GM21723 (cell line): ENCODE data around the gene SMYD3.

Experiments used
- ATAC-seq: cut with Tn5 transposase; IDR thresholded peaks from one replicate; pipeline ENCODE4 v1.9.1; 2021; ENCODE audit warnings: mild to moderate bottlenecking, moderate library complexity; ENCODE audit not compliant: unreplicated experiment

The SMYD3 gene

GRCh38 chr1:246516126-246516525 is 9.0 kb upstream of the SMYD3 start:
- no peak for ATAC-seq

DNA sequence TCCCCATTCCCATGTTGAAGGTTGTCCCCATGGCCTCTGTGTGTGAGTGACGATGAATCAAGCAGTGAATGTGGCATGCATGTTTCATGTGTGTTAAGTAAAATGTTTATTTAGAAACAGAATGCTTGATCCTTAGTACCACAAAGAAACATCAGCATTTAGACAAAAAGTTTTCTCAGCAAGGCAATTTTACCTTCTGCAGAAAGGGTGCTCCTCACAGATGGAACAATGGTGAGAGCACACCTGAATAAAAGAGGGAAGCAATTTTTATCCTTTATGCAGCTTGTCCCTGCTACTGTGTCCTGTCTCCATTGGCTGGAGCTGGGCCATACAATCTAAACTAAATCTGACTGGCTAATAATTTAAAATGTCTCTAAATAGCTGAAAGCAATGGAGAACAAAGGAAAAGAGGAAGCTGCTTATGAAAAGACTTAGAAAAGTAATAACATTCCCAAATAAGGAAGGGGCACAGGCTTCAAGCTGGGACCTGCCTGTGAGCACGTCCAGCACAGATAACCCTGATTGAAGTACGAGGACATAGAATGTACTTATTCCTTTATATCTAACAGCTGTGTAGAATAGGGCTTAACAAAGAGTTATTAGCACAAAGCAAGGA is 8.4 kb upstream of the SMYD3 start:
- ATAC-seq, result no peak

GRCh38 chr1:246513619-246514343 is 6.7 kb upstream of the SMYD3 start:
- no peak for ATAC-seq

- ATAC-seq, result no peak
Measured at GRCh38 chr1:246513041-246513440, 6.0 kb upstream of the SMYD3 start.

DNA sequence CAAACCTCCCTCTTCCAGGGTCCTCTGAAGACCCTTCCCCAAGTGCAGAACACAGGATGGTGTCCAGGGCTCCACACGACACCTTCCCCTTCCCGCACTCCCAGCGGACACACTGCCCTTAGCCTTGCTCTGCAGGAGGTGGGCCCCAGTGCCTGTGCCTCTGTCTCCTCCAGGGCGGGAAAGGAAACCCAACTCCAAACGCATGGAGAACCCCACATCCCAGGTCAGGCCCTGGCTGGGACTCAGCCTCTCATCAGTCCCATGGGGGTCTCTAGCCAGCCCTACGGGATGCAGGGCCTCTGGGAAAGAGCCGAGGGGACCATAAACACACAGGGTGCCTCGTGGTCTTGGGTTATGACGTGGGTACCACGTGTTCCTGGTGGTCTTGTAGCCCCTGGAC is 5.6 kb upstream of the SMYD3 start:
- no peak for ATAC-seq

DNA sequence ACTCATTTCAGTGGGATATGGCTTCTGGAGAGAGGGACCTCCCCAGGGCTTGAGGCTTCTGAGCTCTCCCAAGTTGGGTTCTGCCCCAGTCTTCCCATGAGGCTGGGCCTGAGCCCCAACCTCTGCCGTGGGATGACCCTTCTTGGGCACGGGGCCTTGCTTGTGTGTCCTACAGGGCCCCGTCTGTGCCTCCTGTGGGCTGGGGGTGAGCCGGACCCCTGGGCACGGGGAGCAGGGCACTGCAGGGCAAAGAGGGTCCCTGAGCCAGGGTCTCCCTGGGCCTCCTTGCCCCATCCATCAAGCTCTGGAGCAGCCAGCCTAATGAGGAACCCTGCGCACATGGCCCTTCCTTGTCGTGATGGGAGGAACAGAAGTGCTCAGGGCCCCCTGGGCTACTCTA is 5.2 kb upstream of the SMYD3 start:
- no peak for ATAC-seq

DNA sequence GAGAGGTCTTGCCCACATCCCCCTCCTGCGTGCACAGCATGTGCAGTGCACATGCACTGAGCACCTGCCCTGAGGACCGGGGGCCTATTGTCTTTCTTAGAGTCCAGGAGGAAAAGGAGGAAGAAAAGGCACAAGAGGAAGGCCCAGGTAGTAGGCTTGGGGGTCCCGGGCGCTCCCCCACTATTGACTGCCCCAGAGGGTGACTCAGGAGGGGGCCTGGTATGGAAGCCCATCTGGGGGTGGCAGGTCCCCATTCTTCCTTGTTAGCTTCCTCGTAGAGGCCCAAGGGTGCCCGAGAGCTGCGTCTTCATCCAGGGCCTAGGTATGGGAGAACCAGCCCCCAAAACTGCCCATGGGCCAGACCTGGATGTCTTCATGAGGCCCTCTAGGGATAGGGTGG is 4.1 kb upstream of the SMYD3 start:
- no peak for ATAC-seq

GRCh38 chr1:246510147-246511030 is 3.3 kb upstream of the SMYD3 start:
- no peak for ATAC-seq

DNA sequence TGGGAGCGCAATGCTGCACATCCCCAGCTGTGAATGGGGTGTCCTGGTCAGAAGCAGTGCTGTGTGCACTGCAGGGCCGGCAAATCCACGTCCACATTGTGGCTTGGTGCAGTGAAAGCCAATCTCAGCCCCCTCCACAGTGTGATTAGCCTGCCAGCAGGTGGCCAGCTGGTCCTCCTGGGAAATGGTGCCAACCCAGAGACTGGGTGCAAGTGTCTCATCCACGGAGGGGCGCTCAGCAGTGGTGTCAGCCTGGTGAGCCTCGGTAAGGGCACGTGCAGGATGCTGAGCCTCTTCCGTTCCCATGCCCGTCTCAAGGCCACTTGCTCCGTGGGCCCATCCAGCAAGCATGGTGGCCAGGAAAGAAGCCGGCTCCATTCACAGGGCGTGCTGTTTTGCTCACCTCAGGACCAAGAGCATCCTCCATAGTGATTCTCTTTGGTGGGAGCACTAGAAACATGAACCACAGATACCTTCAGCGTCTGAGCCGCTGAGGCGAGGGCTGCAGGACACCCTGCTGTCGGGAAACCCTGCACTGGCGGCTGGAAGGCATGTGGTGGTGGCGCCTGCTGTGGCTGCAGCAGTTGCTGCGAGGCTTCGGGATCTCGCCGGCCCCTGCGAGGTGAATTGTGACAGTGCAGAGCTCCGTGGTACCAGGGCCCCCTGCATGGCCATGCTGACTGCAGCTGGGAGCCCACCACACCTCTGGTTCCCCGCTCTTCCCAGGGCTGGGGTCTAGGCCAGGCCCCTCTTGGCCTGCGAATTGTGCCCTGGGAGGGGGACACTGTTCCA is 2.0 kb upstream of the SMYD3 start:
- ATAC-seq, result no peak

- peak; percentile 7 for ATAC-seq
Measured at GRCh38 chr1:246506367-246506673, 759 bp downstream of the SMYD3 start.

GRCh38 chr1:246503341-246503740 is 3.7 kb downstream of the SMYD3 start:
- ATAC-seq, result no peak

GRCh38 chr1:246497331-246497915 is 9.7 kb downstream of the SMYD3 start:
- ATAC-seq, result no peak

GRCh38 chr1:246492611-246493245 is 14.4 kb downstream of the SMYD3 start:
- ATAC-seq, result no peak

- no peak for ATAC-seq
Measured at GRCh38 chr1:246491551-246492053, 15.5 kb downstream of the SMYD3 start.

DNA sequence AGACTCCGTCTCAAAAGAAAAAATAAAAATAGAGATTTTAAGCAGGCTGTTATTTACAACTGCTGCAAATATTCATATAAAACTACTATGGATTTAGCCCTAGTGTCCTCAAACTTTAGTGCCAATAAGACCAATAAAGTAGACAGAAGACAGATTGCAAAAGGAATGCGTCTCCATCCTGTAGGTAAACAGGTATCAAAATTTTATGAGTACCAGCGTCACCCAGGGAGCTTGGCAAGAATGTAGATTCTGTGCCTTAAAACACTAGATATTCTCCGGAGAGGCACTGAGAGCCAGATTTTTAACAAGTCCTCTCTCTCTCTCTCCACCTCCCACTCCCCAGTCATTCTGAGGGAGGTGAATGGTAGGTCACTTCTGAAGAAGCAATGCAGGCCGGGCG is 18.4 kb downstream of the SMYD3 start:
- no peak for ATAC-seq

DNA sequence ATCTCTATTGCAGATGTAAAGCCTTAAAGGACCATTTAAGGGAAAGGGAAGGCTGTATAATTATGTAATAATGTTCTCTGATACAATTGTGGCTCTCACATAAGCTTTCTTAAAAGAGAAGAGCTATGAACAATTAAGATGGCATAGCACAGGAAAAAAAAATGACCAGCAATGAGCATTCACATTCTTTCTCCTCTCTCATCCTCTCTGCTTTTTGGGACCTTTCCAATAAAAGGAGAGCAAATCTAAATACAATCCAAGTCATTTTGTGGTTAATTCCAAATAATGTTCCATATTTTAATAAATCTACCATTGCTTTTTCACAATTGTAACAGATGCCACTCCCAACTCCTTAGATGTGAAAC is 23.5 kb downstream of the SMYD3 start:
- no peak for ATAC-seq

DNA sequence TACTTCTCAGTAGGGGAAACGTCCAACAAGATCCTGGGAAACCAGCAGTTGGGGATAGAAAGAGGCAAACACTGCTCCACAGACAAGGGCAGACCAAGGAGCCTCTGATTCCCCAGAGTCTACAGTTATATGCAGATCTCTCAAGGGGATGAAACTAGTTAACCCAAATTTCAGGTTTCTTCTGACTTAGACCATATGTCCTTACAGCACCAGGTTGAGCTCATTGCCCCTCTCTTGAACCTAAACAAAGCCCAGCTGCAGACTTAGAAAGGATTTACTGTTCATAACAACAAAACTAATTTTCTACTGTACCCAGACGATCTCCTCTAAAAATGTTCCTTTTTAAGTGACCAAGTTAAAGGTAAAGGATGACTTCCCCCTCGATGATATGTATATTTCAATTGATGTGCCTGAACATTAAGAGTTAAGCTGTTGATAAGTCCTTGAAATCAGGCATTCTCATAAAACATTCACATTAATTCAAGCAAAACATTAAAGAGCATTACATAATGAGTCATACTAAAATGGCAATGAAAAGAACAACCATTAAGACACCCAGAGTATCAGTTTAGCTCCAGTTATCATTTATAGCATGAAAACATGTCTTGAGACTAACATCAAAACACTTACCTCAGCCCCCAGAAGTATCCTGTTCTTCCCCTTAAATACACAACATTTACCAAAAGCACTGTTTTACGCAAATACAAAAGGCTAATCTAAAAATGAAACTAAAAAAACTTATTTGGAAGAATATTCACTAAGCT is 24.1 kb downstream of the SMYD3 start:
- ATAC-seq, result peak; percentile 73

DNA sequence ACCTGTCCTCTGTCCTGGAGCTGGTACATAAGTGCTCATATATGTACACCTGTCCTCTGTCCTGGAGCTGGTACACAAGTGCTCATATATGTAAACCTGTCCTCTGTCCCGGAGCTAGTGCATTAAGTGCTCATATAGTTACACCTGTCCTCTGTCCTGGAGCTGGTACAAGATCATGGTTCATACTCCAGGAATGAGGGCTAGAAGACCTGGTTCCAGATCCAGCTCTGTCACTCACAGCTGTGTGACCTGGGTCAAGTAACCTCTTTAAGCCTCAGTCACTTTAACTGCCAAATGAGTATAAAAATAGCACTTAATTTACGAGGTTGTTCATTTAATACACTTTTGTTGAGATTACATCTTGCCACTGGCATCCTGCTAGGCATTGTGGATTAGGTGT is 28.0 kb downstream of the SMYD3 start:
- no peak for ATAC-seq

- no peak for ATAC-seq
Measured at GRCh38 chr1:246477634-246478033, 29.4 kb downstream of the SMYD3 start.

DNA sequence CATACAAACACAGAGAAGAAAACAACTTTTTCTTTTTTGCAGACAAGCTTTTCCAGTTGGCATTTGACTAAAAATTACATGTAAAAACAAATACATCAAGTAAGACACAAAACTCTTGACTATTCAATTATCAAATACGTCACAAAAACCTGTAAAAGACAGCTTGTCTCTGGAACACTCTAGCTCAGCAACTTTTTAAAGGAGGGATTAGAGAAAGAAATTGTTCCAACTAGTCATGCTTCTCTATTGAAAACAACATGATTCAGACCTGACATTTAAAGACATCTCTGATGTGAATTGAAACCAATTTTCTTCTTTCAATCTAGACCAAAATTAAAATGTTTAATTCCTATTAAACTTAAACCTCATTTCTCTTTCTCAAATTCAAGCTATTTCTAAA is 30.3 kb downstream of the SMYD3 start:
- ATAC-seq, result no peak
